GM18519 (cell line): ENCODE measurements around the gene CAMSAP1.

Experiments
- ATAC-seq: cut with Tn5 transposase; IDR thresholded peaks from one replicate; pipeline ENCODE4 v1.9.1; 2021; ENCODE audit warnings: mild to moderate bottlenecking, moderate library complexity; ENCODE audit not compliant: unreplicated experiment, low FRiP score

The CAMSAP1 gene

DNA sequence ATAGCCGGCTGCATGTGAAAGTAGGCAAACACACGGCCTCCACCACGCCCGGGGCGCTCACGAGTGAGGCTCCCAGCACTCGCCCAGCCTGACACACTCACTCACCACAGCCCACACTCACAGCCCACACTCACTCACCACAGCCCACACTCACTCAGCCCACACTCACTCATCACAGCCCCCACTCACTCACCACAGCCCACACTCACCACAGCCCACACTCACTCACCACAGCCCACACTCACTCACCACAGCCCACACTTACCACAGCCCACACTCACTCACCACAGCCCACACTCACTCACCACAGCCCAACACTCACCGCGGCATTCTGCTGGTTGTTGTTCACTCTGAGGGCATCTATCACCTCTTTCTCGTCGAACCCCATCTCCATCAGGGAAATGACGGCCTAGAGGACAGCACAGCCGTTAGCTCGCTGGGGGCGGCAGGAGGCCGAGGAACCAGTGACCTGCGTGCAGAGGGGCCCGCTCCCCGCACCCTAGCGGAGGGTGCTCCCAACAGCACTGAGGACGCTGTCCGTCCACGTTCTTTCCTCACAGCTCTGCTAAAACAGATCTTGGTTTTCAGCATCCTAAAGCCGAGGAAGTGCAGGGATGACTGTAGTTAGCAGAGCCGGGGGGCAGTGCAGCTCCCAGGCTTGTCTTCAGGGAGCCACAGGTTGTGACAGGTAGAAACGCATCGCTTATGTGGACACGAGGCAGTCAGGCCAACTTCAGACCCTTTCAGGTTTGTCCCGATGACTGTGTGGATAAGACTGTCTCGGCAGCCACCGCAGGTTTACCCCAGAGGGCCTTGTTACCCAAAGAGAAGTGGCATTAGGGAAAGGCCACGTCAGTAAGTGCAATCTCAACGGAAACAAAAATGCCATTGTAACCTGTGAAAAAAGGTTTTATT lies 32.3 kb upstream of the CAMSAP1 start:
- ATAC-seq, result no peak

GRCh38 chr9:135937521-135938489 lies 30.5 kb upstream of the CAMSAP1 start:
- ATAC-seq, result no peak

DNA sequence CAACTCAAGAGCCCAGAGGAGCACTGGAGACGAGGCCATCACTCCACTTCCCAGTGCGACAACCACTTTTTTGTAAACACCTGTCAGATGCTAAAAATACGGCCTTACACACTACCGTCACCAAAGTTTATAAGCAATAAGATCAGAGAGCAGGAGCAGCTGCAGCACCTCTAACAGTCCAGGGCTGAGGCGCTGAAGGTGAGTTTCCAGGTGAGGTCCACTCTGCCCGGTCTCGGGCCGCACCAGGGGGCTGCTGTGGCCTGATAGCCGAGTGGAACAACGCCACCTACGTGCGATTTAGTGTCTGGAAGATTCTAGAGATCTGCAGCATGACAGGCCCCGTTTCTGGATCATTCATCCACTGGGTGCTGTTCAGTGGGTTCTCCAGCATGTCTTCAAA lies 25.8 kb upstream of the CAMSAP1 start:
- ATAC-seq, result no peak

- no peak for ATAC-seq
Measured at GRCh38 chr9:135932656-135933055, 25.3 kb upstream of the CAMSAP1 start.

- no peak for ATAC-seq
Measured at GRCh38 chr9:135931349-135931820, 24.0 kb upstream of the CAMSAP1 start.

- no peak for ATAC-seq
Measured at GRCh38 chr9:135930446-135931345, 23.4 kb upstream of the CAMSAP1 start.

- no peak for ATAC-seq
Measured at GRCh38 chr9:135929656-135930445, 22.5 kb upstream of the CAMSAP1 start.

DNA sequence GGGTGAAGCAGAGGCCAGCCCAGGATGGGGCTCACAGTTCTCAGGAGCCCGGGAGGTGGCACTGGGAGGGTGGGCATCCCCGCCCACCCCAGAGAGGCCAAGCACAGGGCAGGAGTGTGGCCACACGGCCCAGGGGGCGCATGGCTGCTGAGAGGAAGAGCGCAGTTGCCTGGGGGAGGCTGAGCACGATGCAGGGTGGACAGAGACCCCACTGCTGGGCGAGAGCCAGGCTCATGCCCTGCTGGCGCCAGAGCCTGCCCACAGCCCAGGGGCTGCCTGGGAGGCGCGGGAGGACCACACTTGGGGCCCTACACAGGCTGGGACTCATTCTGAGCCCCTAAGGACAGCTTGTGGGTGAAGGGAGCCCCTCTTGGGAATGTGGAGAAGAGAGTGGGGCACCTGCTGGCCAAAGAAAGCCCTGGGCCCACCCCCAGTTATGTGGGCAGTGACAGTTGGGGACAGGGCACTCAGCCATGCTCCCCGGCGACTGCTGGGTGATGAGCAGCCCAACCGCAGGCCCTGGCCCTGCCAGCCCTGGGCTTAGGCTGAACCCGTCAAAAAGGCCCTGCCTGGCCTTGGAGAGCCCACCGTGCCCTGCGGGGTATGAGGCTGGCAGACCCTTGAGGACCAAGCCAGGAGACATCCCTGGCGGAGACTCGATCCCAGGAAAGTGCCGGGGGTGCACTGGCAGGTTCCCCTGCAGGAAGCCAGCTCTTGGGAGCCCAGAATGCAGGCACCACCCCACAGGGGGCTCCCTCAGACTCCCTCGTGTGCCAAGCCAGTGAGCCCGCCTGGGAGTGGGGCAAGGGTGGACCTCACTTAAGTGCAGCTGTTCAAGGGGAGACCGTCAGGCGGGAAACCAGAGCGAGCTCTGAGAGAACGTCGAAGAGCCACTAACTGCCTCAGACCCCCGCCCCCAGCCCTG lies 21.6 kb upstream of the CAMSAP1 start:
- ATAC-seq, result no peak

GRCh38 chr9:135928074-135928730 lies 20.9 kb upstream of the CAMSAP1 start:
- no peak for ATAC-seq

DNA sequence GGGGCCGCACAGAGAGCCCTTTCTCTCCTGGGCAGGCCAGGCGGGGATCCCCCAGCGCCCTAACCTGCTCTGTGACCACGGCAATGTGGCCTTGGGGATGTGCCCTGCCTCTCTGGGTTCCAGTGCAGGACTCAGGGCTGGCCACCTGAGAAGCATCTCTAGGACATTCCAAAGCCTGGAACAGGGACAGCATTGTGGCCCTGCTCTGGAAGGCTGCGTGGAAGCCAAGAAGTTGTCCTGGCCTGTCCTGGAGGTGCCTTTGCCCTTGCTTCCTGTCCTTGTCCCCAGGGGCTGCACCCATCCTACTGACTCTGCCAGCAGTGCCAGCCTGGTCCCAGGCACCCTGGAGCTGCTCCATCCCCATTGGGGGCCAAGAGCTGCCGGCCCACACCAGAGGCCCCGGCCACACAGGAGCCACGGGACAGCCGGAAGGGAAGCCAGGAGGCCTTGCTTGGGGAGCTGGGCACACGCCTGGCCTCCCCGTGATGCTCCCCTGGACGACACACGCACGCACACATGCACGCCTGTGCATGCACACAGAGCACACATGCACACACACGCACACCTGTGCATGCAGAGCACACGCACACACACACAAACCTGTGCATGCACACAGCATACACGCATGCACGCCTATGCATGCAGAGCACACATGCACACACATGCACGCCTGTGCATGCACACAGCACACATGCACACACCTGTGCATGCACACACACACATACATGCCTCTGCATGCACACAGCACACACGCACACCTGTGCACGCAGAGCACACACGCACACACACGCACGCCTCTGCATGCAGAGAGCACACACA lies 20.1 kb upstream of the CAMSAP1 start:
- ATAC-seq, result no peak

DNA sequence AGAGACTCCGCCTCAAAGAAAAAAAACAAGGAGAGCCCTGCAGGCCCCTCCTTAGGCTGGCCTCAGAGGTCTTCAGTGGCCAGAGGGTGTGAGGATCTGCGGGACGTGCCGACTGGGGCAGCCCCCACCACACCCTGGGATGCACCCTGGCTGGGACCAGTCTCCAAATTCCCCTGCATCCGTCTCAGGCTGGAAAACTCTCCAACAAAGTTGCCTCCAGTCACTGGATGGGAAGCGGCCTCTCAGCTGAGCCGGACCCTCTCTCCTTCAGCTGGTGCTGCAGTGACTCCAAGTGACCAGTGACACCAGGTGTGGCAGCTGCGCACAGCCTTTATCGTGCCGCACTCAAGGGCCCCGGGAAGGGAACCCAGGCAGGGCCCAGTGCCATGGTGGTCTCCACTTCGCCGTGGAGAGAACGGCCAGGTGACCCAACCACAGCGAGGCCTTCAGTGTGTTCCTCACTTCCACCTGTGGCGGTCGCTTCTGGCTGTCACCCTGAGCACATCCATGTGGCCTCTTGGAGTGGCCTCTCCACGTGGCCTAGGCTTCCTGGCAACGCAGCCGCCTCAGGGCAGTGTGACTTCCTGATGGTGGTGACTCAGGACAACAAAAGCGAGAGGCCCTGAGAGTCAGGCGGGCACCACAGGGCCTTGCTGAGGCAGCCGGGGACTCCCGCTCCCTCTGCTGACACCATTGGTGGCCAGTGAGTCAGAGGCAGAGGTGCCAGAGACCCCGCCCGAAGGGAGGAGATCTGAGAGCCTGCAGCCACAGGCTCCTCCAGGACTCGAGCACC lies 19.3 kb upstream of the CAMSAP1 start:
- no peak for ATAC-seq

DNA sequence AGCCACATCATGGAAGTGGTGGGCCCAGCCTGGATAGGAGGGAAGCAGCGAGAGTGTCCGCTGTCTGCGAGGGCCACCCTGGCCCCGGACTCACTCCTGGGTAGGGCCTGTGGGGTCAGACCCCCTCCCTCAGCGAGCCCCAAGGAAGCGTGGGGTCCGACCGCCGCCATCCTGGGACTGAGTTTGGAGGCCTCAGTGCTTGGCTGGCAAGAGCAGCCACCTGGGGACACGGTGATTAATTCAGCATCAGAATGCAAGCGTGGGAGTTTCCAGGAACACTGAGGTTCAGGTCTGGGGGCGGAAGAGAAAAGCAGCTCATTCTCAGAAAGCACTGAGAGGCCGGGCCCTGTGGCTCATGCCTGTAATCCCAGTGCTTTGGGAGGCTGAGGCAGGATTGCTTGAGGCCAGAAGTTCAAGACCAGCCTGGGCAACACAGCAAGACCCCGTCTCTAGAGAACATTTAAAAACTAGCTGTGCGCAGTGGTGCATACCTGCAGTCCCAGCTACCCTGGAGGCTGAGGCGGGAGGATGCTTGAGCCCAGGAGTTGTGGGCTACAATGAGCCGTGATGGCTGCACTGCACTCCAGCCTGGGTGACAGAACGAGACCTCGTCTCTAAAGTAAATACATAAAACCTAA lies 18.3 kb upstream of the CAMSAP1 start:
- ATAC-seq, result no peak

GRCh38 chr9:135924628-135925338 lies 17.4 kb upstream of the CAMSAP1 start:
- ATAC-seq, result no peak

DNA sequence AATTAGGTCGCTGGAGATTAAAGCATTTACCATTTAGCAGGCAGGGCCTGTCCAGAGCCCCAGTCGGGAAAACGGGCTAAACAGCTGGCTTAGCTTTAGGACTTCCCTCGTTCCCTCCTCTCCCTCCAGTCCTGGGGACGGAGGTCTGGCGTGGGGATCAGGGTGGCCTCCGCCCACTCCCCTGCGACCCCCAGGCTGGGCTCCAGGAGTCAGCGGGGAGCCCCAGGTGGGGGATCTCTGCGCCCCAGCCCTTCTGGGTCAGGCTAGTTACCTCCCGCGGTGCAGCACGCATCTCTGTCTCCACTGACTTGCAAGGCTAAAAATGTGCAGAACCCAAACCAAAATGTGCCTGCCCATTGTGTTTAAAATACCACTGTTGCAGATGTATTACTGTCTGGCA lies 16.2 kb upstream of the CAMSAP1 start:
- ATAC-seq, result no peak

DNA sequence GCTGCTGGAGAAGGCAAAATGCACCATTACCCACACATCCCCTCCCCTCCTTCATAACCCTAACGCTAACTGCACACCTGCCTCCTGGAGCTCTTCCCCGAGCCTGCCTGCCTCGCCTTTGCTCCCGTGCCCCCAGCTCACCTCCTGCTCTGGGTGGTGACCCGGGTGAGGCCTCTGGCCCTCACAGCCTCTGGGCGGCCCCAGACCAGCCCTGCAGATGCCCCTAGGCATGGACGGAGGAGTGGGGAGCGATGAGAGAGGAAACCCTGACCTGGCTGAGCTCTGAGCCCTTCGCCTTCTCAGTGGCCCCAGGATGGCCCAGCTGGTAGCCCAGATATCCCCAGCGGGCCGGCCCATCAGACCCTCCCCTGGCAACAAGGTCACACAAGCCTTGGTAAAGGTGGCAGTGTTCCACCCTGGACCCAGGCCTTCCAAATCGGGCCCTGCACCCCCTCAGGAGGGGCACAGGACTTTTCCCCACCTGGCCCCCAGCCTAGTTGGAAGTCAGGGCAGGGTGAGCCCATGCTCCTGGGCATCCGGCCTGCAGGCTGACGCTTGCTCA lies 14.5 kb upstream of the CAMSAP1 start:
- ATAC-seq, result no peak
